ENCODE measurements around the gene LRP1. TPM values are rescaled to one million over a fixed set of nuclear protein-coding genes. Genes with fewer than 3 reads are reported as not detected.

The LRP1 gene
- total and polyA plus RNA-seq, 2 of the 4 experiments (the other 2 are of a cell fraction): 73.1 to 142 TPM

DNA sequence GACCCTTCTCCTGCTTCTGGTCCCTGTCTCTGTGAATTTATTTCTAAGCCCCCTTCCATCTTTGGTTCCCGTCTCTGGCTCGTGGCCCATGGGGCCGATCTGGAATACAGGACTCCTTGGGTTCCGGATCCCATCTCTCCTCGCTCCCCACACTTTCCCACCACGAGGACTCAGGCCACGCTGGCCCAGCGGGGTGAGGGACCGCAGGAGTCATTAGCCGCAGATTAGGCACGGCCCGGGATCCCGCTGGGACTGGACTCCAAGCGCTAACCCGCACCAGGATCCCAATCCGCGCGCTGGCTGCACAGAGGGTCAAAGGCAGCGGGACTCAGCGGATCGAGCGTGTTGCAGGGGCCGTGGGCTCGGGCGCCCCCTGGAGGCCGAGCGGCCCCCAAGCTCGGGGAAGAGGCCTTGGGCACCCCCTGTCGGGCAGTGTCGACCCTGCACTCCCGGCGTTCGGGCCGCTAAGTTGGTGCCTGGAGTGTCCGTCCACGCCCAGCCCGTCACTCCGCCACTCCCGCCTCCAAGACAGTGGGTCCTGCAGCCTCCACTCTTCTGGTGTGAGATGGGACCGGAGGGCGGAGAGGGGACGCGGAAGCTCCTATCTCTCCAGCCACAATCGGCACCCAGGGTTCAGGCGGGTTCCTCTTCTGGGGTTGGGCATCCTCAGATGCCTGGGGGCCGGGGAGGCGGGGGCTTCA, 110.7 kb downstream of the LRP1 start:
- dilution Hi-C loops (cut with HindIII; ENCODE audit: low sequenced_read_pairs, unreplicated experiment) (no loop called here), in situ Hi-C loops (cut with MboI; ENCODE audit: low sequenced_read_pairs) (no loop called here)
- 17% methylated on average over 6 of the region's 47 CpGs; no CpG with 5 or more reads in 1 of the 2 experiments for WGBS, 2 experiments (ENCODE audit: extremely low coverage in 2 of 2, insufficient read length in 1 of 2)

More for the DNA sequence above, 110.7 kb downstream of the LRP1 start:
- intact Hi-C loops (cut with micrococcal nuclease): loop anchor here (1.0 to 5.0 kb wide), 2 partner anchors 26 to 172 kb away; no protein-coding TSS in a partner anchor
- peaks cover 12% of the 10 kb centered on the region for H3K36me3 ChIP-seq (ENCODE audit: control insufficient read depth, insufficient read depth, low read length)
- H3K18ac ChIP-seq (ENCODE audit: low read depth, low read length): no peak overlapping the region; the same call in 1 of the 2 replicates
- H3K9ac ChIP-seq (ENCODE audit: low read depth, low read length): peak overlapping the region; percentile 93
- H3K79me1 ChIP-seq (ENCODE audit: low read depth in 1 of 2, low read length in 2 of 2): peaks cover 0 to 13% of the 10 kb centered on the region in 2 experiments; a peak in 3 of 4 replicates
- H3K4me2 ChIP-seq (ENCODE audit: low read depth, low read length): peak overlapping the region; percentile 92
- no peak overlapping the region for H2BK20ac ChIP-seq (ENCODE audit: low read depth, low read length)
- ChIA-PET CTCF (interaction anchor here (0.6 to 5.8 kb wide), 5 partner anchors 9 to 152 kb away, joined by 3 to 47 read pairs (median 5); partner anchors contain the start of gene SHMT2), POLR2A (ENCODE audit: unreplicated experiment) (interaction anchor here (0.5 to 1.9 kb wide), 2 partner anchors 9 to 38 kb away, joined by 7 to 8 read pairs; partner anchors contain the start of gene SHMT2)
- peak overlapping the region; percentile 94 for H3K14ac ChIP-seq (replicated peaks; ENCODE audit: low read depth, low read length)
- H3K9me1 ChIP-seq (ENCODE audit: insufficient read depth, low read length): peaks cover 7% of the 10 kb centered on the region; the same call in 1 of the 2 replicates
- no peak overlapping the region; the same call in 2 of the 3 replicates for H2BK15ac ChIP-seq (ENCODE audit: low read depth, low read length)
- H2AFZ ChIP-seq (replicated peaks; ENCODE audit: low read length, poor library complexity): peak overlapping the region; percentile 92
- H4K8ac ChIP-seq (ENCODE audit: low read depth in 2 of 2, low read length in 2 of 2): peak overlapping the region; percentile 94 to 95; a peak in 2 of 4 replicates
- no peak overlapping the region for H2BK120ac ChIP-seq (ENCODE audit: low read depth, low read length)
- peak overlapping the region; percentile 69; the same call in 1 of the 2 replicates for H3K56ac ChIP-seq (ENCODE audit: extremely low read depth, insufficient read depth, low read length)
- peak overlapping the region; percentile 98 for H3K4ac ChIP-seq (ENCODE audit: low read depth, low read length)
- peak; percentile 82 for ATAC-seq (ENCODE audit: low read depth)
- H2AK5ac ChIP-seq (ENCODE audit: low read depth, low read length): peak overlapping the region; percentile 93; the same call in 1 of the 2 replicates
- peak; percentile 82 for DNase-seq
- no peaks in the 10 kb centered on the region for H3K9me3 ChIP-seq (ENCODE audit: control insufficient read depth, insufficient read depth, low read length)
- H2AK9ac ChIP-seq (replicated peaks; ENCODE audit: low read depth, low read length, poor library complexity): peak overlapping the region; percentile 96
- H3K4me3 ChIP-seq (ENCODE audit: insufficient read depth, low read depth, low read length): peak overlapping the region; percentile 55
- H4K20me1 ChIP-seq (ENCODE audit: insufficient read depth, low read length): peaks cover 38% of the 10 kb centered on the region; the same call in 1 of the 2 replicates
- no TSS peak for BruUV-seq (replicated peaks)
- H4K5ac ChIP-seq (ENCODE audit: low read depth, low read length): no peak overlapping the region; the same call in 1 of the 2 replicates
- peak overlapping the region; percentile 94 for H4K91ac ChIP-seq (ENCODE audit: insufficient read depth, low read depth, low read length)
- H3K27ac ChIP-seq (ENCODE audit: insufficient read depth, low read length): peak overlapping the region; percentile 73
- peaks cover 6% of the 10 kb centered on the region; the same call in 1 of the 2 replicates for H3K27me3 ChIP-seq (ENCODE audit: control insufficient read depth, insufficient read depth, low read length)
- peaks cover 17% of the 10 kb centered on the region for H3K4me1 ChIP-seq (ENCODE audit: control insufficient read depth, insufficient read depth, low read length)
- TF ChIP-seq MAFK (IDR thresholded peaks at IDR 0.05; ENCODE audit: low read depth, low read length) (peak; percentile 29; the same call in 1 of the 2 replicates), RCOR1 (IDR thresholded peaks at IDR 0.05; ENCODE audit: insufficient replicate concordance, low read length) (no peak), RAD21 (IDR thresholded peaks at IDR 0.05; ENCODE audit: low read length) (peak; percentile 91), SMC3 (IDR thresholded peaks at IDR 0.05; ENCODE audit: low read depth, low read length) (peak; percentile 93), CTCF (conservative IDR thresholded peaks at IDR 0.05; ENCODE audit: low read depth, low read length) (peak; percentile 100), FOS (IDR thresholded peaks at IDR 0.05; ENCODE audit: low read depth, low read length) (no peak), MXI1 (IDR thresholded peaks at IDR 0.05; ENCODE audit: borderline replicate concordance, low read depth, low read length) (0 out of 2 replicates have a peak, but pooled peaks have one; percentile 47), NFE2L2 (IDR thresholded peaks at IDR 0.05; ENCODE audit: low read depth, low read length) (no peak), MAZ (IDR thresholded peaks at IDR 0.05; ENCODE audit: borderline replicate concordance, low read depth, low read length) (peak; percentile 62; the same call in 1 of the 2 replicates)
- no peak overlapping the region for H2BK5ac ChIP-seq (ENCODE audit: low read depth, low read length, poor library complexity, severe bottlenecking)
- H3K23ac ChIP-seq (ENCODE audit: low read depth, low read length): no peak overlapping the region

Data from IMR-90 (cell line).